Measurements from ENCODE around the gene MXD4.
A peak's percentile ranks its signal among the peaks of the same experiment; 100 is the strongest.

MXD4 gene

GRCh38 chr4:2262145-2262943 is 435 bp upstream of the MXD4 start:
- H3K4me3 ChIP-seq (ENCODE audit: low read depth, low read length) = peak overlapping the region; percentile 63
- DNase-seq (ENCODE audit: low read depth) = peak; percentile 100
- no peak for TF ChIP-seq CTCF (IDR thresholded peaks at IDR 0.05; ENCODE audit: insufficient read depth, low read depth, low read length, missing control alignments)

GRCh38 chr4:2261110-2261852 is 628 bp downstream of the MXD4 start:
- H3K4me3 ChIP-seq (ENCODE audit: low read depth, low read length) = peak overlapping the region; percentile 66
- TF ChIP-seq CTCF (IDR thresholded peaks at IDR 0.05; ENCODE audit: insufficient read depth, low read depth, low read length, missing control alignments) = no peak
- DNase-seq (ENCODE audit: low read depth) = peak; percentile 61

GRCh38 chr4:2260344-2261109 is 1.4 kb downstream of the MXD4 start:
- no peak for TF ChIP-seq CTCF (IDR thresholded peaks at IDR 0.05; ENCODE audit: insufficient read depth, low read depth, low read length, missing control alignments)
- H3K4me3 ChIP-seq (ENCODE audit: low read depth, low read length) = peak overlapping the region; percentile 66
- DNase-seq (ENCODE audit: low read depth) = no peak

- H3K4me3 ChIP-seq (ENCODE audit: low read depth, low read length) = no peak overlapping the region
- no peak for DNase-seq (ENCODE audit: low read depth)
- no peak for TF ChIP-seq CTCF (IDR thresholded peaks at IDR 0.05; ENCODE audit: insufficient read depth, low read depth, low read length, missing control alignments)
Observed at GRCh38 chr4:2259541-2260343, 2.2 kb downstream of the MXD4 start.

GRCh38 chr4:2259036-2259540 is 2.8 kb downstream of the MXD4 start:
- DNase-seq (ENCODE audit: low read depth) = no peak
- no peak for TF ChIP-seq CTCF (IDR thresholded peaks at IDR 0.05; ENCODE audit: insufficient read depth, low read depth, low read length, missing control alignments)

More at GRCh38 chr4:2259036-2259540, 2.8 kb downstream of the MXD4 start:
- no peak overlapping the region for H3K4me3 ChIP-seq (ENCODE audit: low read depth, low read length)

All from GM12865 (cell line).